SKM-1 (cell line): ENCODE data around the gene LGALS3BP.
"Not testable (repeated sequence)": the region's sequence is repeated elsewhere in the genome, so short reads cannot be mapped to it uniquely, and the experiment has no call there.

Experiments used
- DNase-seq: peaks from one replicate; lab custom pipeline; 2025; ENCODE audit not compliant: unreplicated experiment; lab: John Stamatoyannopoulos, UW

Gene LGALS3BP

DNA sequence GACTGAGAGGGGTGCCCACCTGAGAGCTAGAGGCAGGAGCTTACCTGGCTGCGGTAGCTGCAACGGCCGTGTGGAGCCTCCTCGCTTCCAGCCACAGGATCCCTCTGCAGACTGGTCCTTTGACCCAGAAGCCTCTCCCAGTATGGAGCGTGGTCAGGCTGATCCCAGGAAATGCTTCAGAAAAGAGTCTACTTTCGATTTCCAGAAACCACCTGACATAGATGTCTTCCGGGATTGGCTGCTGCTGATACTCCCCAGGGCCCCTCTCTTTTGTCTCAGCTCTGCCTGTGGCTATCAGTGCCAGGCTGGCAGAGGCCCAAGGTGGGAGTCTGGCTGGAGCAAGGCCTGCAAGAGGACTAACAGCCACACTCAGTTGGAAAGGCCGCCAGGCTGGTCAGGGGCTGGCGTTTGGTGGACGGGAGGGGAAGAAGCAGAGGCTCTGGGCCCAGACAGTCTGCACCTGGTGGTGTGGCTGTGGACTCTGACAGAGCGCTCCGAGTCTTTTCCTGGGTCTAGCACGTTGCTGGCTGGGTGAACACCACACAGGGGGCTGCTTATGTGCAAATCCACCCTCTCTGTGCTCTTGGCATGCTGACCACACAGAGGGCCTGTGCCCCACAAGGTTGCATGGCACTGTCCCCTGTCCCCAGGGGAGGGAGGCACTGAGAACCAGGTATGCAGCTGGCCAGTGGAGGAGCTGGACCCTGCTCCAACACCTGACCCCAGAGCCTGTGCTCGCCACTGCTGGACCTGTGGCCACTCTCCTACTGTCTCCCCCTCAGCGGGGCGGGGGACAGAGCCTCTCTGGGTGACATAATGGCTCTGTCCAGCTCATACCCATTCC, at the start of gene LGALS3BP:
Gene LGALS3BP, minus strand, starts transcription at position 144 of the 844 bp plus-strand sequence. CDS start 2,732 bp downstream, outside the sequence.
- DNase-seq: no peak

- no peak for DNase-seq
Observed at GRCh38 chr17:79028496-79029326, 49.0 kb upstream of the LGALS3BP start.

DNA sequence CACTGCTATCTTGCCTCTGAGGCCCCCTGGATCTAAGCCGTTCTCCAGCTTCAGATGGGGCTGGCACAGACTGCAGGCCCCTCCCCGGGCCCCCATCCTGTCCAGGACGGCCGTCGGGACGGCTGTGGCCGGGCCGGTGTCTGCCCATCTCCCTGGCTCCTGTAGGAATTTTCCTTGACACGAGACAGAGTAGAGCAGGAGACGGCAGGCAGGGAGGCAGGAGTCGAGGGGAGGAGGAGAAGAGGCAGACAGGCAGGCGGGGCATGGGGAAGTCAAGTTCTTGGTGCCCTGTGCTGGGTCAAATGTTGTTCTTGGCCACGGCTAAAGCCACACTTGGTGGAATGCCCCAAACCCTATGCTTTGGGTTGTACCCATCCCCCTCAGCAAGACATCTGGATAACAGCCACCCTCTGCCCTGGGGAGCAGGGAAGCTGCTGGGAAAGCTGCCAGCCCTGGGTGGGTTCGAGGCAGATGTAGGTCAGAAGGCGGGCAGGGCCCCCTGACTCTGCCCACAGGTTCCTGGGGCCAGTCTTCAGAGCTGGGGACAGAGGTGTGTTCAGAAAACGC, 48.3 kb upstream of the LGALS3BP start:
- DNase-seq: no peak

GRCh38 chr17:79027274-79027924, 47.7 kb upstream of the LGALS3BP start:
- DNase-seq: no peak

DNA sequence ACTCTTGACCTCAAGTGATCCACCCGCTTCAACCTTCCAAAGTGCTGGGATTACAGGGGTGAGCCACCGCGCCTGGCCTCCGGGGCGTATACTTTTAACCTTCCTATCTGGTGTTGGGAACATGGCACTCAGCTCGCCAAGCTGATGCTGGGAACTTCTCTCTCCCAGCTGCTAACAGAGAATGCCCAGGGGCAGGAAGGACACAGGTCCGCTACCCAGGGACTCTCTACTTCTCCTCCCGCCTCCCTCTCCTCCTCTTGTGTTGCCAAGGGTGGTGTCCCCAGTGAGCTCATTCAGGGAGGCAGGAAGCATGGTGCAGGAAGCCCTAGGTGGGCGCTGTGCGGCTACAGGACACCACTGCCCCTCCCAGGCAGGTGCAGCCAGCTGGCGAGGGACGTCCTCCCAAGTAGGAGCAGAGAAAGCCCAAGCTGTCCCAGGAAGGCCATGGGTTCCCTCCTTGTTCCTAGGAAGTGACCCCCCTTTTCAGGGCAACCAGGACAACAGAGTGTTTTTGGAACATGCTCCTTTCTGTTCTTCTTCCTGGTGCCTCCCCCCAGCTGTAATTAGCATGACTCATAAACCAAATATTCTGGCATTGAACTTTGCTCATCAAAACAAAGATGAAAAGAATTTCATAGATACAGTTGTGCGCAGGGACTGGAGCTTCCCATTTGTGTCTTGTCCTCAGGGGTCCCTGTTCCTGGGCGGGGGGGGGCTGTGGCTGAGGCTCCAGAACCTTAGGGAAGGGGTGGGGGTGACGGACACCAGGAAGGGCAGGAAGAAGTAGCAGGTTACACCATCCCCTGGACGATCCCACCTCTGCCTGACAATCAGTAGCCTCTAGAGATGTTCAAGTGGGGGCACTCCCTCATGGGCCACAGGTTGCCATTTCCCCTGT, 46.9 kb upstream of the LGALS3BP start:
- DNase-seq: no peak

DNA sequence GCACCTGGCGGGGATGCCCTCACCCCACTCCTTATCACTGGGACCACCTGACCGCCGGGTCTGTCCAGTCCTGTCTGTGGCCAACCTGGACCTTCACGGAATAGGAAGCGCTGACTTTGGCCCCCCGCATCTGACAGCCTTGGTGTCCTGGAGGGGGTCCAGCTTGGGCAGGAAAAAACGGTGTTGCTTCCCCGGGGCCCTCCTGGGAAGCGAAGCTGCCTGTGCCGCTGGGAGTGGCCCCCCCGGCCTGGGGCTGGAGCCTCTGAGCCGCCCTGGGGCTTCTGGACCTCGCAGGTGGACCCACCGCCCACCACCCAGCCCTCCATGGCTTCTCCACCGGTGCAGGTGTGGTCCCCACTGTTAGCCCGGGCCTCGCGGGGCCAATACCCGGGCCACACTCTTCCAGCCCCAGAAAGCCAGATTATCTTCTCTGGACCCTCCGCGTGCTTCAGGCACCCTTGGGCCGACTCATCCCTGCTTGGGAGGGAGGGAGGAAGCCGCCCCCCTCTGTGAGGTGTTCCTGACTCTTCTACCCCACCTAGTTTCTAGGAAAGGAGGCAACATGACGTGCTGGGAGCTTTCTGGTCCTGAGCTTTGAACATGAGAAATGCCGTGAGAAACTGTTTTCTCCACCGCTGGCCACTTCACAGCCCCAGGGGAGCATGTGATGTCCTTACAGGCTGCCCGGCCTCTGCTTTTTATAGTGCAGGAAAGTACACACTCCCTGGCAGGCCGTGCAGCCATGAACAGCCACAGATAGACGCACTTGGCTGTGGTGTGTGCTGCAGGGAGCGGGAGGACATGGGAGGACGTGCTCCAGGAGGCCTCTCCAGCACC, 45.4 kb upstream of the LGALS3BP start:
- DNase-seq: no peak

DNA sequence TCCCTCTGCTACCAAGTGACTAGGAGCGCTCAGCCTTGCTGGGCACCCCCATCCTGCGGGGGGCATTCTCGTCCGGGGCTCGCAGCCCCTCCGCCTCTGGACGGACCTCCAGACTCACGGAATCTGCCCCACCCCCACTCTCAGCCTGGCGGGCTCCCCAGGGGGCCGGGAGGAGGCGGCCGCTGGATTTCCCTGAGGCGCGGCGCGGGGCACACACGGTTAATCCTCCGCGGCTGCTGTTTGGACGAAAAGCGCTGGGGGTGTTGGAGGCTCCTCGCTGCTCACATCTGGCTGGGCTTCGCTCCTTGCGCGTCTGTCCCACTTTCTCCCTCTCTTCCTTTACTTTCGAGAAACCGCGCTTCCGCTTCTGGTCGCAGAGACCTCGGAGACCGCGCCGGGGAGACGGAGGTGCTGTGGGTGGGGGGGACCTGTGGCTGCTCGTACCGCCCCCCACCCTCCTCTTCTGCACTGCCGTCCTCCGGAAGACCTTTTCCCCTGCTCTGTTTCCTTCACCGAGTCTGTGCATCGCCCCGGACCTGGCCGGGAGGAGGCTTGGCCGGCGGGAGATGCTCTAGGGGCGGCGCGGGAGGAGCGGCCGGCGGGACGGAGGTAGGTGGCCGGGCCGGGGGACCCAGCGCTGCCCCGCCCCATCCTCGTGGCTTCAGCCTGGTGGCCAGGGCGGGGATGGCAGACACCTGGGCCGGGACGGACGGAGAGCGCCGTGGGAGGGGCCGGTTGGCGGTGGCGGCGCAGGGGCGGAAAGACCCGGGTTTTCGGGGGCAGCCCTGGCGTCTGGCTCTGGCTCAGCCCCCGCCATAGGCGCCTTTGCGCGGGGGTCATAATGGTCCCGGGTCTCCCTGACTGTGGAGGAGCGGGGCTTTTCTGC, 44.4 kb upstream of the LGALS3BP start, which contains the start of gene C1QTNF1:
Gene C1QTNF1, plus strand, starts transcription at position 284 of the 886 bp plus-strand sequence. CDS start 19,800 bp downstream, outside the sequence.
- no peak for DNase-seq

DNA sequence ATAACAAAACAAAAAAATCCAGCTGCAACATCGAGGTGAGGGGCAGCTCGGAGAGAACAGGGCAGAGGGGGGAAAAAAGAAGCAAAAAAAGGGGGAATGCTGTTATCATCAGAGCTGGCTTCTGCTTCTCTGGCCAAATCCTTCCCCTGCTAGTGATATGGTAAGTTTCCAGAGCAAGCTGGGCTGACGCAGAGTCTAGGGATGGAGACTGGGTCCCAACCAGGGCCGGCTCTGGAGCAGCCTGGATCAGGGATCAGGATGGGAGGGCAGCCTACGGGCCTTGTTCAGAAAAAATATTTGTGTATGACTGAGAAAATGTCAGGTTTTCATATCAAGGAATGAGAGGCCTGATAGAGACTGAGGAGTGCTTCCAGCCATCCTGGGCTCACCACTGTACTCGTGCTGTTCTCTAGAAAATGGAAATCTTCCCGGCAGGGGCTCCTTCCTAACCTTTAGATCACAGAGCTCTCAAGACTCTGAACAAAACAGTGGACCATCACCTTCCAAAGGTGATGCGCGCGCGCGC, 43.5 kb upstream of the LGALS3BP start:
- no peak for DNase-seq

GRCh38 chr17:79022507-79022991, 42.8 kb upstream of the LGALS3BP start:
- no peak for DNase-seq

DNA sequence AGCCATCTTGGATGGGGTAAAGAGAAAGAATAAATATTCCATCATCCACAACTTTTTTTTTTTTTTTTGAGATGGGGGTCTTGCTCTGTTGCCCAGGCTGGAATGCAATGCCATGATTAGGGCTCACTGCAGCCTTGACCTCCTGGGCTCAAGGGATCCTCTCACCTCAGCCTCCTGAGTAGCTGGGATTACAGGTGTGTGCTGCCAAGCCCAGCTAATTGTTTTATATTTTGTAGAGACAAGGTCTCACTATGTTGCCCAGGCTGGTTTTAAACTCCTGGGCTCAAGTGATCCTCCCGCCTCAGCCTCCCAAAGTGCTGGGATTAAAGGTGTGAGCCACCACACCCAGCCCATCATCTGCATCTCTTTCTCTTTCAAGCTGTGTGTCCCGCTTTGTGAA, 42.2 kb upstream of the LGALS3BP start:
- not testable (repeated sequence) for DNase-seq

DNA sequence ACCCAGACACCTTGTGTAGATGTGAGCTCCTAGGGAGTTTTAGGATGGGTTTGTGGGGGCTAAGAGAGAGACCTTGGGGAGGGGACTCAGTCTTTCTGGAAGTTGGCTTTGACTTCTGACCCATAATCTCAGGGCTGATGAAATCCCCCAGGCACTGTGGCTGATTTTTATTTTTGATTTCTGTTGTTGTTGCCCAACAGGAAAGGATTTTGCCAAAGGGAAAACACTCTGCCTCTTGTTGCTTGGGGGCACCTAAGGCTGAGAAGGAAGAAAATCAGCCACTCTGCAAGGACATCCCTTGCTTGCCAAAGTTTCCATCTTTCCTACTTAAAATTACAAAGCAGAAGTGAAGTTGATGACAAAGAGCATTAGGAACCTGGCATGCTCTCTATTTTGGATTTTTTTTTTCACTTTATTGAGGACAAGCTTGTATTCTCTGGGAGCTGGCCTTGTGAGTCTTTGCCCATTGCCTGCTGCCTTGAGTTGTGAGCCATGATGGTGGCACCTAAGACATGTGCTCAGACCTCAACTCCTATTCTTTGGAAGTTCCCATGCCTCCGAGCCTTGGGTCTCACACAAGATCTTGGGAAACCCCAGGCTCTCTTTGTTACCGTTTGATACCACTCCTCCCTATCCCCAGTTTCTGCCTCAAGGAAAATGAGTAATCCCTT, 41.0 kb upstream of the LGALS3BP start:
- no peak for DNase-seq

DNA sequence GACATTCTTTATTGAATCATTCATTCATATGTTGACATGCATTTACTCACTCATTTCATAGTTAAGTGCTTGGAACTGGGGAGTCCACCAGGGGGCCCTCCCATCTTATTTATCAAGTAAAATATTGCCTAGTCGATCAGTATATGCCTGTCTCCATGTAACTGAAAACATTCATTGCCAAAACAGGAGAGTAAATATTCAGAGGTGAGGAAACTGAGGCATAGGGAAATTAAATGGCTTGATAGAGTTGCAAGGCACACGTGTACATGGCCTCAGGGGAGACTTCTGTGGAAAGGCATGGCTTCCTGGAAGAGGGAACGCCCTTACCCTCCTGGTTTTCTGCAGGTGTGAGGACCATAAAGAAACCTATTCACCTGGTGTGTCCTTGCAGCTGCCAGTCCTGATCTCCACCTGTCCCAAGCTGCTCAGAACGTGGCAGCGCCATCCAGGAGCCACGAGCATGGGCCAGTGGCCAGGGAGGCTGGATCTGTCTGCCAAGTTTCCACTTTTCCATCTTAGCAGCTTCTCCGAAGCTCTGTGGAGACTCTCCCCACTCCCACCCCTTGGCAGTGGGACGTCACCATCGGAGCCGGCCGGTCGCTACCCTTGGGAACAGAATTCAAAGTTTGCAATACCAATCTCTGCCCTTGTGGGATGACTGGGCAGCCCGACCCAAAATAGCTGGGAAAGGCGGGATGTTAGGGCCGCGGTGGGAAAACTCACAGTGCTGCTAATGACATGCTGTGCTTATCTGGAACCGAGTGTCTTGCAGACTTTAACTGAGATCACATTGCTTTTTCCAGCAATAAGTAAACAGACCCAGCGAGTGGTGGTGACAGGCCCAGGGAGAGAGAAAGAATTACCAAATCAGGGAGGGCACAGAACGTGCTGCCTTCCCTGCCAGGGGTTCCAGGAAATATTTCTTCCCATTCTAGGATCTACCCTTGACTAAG, 40.2 kb upstream of the LGALS3BP start:
- DNase-seq: no peak

DNA sequence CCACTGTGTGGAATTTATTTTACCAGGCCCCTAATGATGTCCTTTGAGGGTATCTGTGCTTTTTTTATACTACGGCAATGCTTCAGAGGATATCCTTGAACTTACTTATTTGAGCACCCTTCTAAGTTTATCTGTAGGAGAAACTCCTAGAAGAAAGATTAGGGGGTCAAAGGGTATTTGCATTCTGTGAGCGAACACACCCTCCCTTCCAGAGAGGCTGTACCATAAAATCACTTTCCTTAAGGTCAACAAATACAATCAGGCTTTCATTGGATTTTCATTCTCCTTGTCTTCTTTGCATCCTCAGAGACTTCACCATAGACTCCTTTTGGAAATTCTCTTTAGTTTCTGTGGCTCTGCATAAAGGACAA, 39.5 kb upstream of the LGALS3BP start:
- no peak for DNase-seq

GRCh38 chr17:79018370-79018695, 38.6 kb upstream of the LGALS3BP start:
- DNase-seq: no peak

DNA sequence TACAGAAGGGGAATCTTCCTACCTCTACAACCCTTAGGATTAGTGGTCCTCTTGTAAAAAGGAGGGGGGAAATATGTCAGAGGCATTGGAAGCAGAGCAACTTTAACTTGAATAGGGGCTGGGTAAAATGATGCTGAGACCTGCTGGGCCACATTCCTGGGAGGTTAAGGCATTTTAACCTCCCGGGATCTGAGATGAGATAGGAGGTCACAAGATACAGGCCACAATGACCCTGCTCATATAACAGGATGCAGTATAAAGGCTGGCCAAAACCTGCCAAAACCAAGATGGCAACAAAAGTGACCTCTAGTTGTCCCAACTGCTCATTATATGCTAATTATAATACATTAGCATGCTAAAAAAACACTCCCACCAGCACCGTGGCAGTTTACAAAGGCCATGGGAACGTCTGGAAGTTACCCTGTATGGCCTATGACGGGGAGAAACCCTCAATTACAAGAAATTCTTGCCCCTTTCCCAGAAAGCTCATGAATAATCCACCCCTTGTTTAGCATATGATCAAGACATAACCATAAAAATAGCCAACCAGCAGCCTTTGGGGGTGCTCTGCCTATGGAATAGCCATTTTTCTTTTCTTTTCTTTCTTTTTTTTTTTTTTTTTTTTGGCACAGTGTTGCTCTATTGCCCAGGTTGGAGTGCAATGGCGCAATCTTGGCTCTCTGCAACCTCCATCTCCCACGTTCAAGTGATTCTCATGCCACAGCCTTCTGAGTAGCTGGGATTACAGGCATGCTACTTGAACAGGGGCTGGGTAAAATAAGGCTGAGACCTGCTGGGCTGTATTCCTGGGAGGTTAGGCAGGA, 38.0 kb upstream of the LGALS3BP start:
- no peak for DNase-seq
